Astrocyte (in vitro differentiated cells and primary cell): Measurements from ENCODE around the gene GSTP1. TPM values are rescaled to one million over a fixed set of nuclear protein-coding genes. Genes with fewer than 3 reads are reported as not detected.

Source experiments
- DNase-seq: peaks from one replicate; pipeline ENCODE4 v3.0.0-alpha.2; 2010; ENCODE audit warnings: low read depth
- FAIRE-seq: peaks from 2 replicates; lab custom pipeline; 2011; peaks lifted over from hg19 to GRCh38; lab: Jason Lieb, UNC
- H2AFZ ChIP-seq: 2 replicates; pipeline ENCODE4 v1.6.0; 2012; ENCODE audit warnings: low read depth, low read length, inconsistent platforms
- H3K27ac ChIP-seq: 2 replicates; pipeline ENCODE4 v1.5.1; 2011; ENCODE audit warnings: low read depth, low read length, inconsistent platforms
- H3K27me3 ChIP-seq: 2 replicates; pipeline ENCODE4 v1.6.0; 2011; ENCODE audit warnings: low read length, inconsistent platforms; ENCODE audit not compliant: insufficient read depth
- H3K36me3 ChIP-seq: 2 replicates; pipeline ENCODE4 v1.5.1; 2011; ENCODE audit warnings: low read length, inconsistent platforms; ENCODE audit not compliant: insufficient read depth
- H3K4me1 ChIP-seq: 2 replicates; pipeline ENCODE4 v1.5.1; 2011; ENCODE audit warnings: low read length, inconsistent platforms; ENCODE audit not compliant: insufficient read depth
- H3K4me2 ChIP-seq: 2 replicates; pipeline ENCODE4 v1.6.0; 2012; ENCODE audit warnings: low read length, inconsistent platforms
- H3K4me3 ChIP-seq: 2 replicates; pipeline ENCODE4 v1.5.1; 2011; ENCODE audit warnings: low read depth, mild to moderate bottlenecking, low read length, inconsistent platforms; ENCODE audit not compliant: insufficient read depth
- H3K79me2 ChIP-seq: 2 replicates; pipeline ENCODE4 v1.6.0; 2012; ENCODE audit warnings: mild to moderate bottlenecking, low read length, inconsistent platforms; ENCODE audit not compliant: insufficient read depth
- H3K9ac ChIP-seq: 2 replicates; pipeline ENCODE4 v1.6.0; 2012; ENCODE audit warnings: mild to moderate bottlenecking, low read length, inconsistent platforms
- H3K9me3 ChIP-seq: 2 replicates; pipeline ENCODE4 v1.5.1; 2012; ENCODE audit warnings: low read depth, mild to moderate bottlenecking, low read length, inconsistent platforms; ENCODE audit not compliant: insufficient read depth
- H4K20me1 ChIP-seq: 2 replicates; pipeline ENCODE4 v1.6.0; 2012; ENCODE audit warnings: low read length, inconsistent platforms; ENCODE audit not compliant: insufficient read depth
- H3K27ac Mint-ChIP-seq: one replicate; pipeline ENCODE4 v1.8.0; 2021; ENCODE audit warnings: mild to moderate bottlenecking, mixed read lengths; ENCODE audit not compliant: unreplicated experiment
- H3K27me3 Mint-ChIP-seq: one replicate; pipeline ENCODE4 v1.8.0; 2021; ENCODE audit warnings: low read depth, mixed read lengths; ENCODE audit not compliant: unreplicated experiment
- H3K36me3 Mint-ChIP-seq: one replicate; pipeline ENCODE4 v1.8.0; 2021; ENCODE audit warnings: low read depth, mixed read lengths; ENCODE audit not compliant: unreplicated experiment
- H3K4me1 Mint-ChIP-seq: one replicate; pipeline ENCODE4 v1.8.0; 2021; ENCODE audit warnings: low read depth, mixed read lengths; ENCODE audit not compliant: unreplicated experiment
- H3K4me3 Mint-ChIP-seq: one replicate; pipeline ENCODE4 v1.8.0; 2021; ENCODE audit warnings: mild to moderate bottlenecking, moderate library complexity, mixed read lengths; ENCODE audit not compliant: unreplicated experiment
- H3K9me3 Mint-ChIP-seq: one replicate; pipeline ENCODE4 v1.8.0; 2021; ENCODE audit warnings: mild to moderate bottlenecking, mixed read lengths; ENCODE audit not compliant: unreplicated experiment
- CTCF ChIP-seq: IDR thresholded peaks from 2 replicates; pipeline ENCODE4 v1.5.1; 2011; ENCODE audit warnings: low read depth, mild to moderate bottlenecking, inconsistent platforms, low read length, moderate library complexity; ENCODE audit not compliant: insufficient read depth
- EZH2 ChIP-seq: IDR thresholded peaks from 2 replicates; pipeline ENCODE4 v1.6.1; 2012; ENCODE audit warnings: mild to moderate bottlenecking, low read length, inconsistent platforms; ENCODE audit not compliant: insufficient read depth
- total RNA-seq: library from RNA; stranded (reverse); gene quantifications from 2 replicates; pipeline ENCODE4 v1.2.1, GENCODE V29; 2021

GSTP1 gene
- total RNA-seq, 1 donor from 2014 or later = 1,365 TPM

- Mint-ChIP-seq H3K27me3 (peaks cover 9% of the 10 kb centered on the region), H3K9me3 (peaks cover 2% of the 10 kb centered on the region), H3K4me3 (no peak overlapping the region), H3K36me3 (peaks cover 5% of the 10 kb centered on the region), H3K27ac (no peak overlapping the region), H3K4me1 (peaks cover under 1% of the 10 kb centered on the region)
- FAIRE-seq (no peak), DNase-seq (no peak)
- H3K27me3 ChIP-seq = no peaks in the 10 kb centered on the region
- H3K27ac ChIP-seq = no peak overlapping the region
- H2AFZ ChIP-seq = no peak overlapping the region
- H3K9ac ChIP-seq = no peak overlapping the region
- peaks cover 8% of the 10 kb centered on the region for H3K4me1 ChIP-seq
- no peaks in the 10 kb centered on the region for H4K20me1 ChIP-seq
- TF ChIP-seq EZH2 = no peak
- no peak for TF ChIP-seq CTCF
- H3K9me3 ChIP-seq = no peaks in the 10 kb centered on the region
- no peaks in the 10 kb centered on the region for H3K36me3 ChIP-seq
- H3K4me3 ChIP-seq = no peak overlapping the region
- H3K79me2 ChIP-seq = no peaks in the 10 kb centered on the region
- H3K4me2 ChIP-seq = no peak overlapping the region
These were observed 43.4 kb downstream of the GSTP1 start for GRCh38 chr11:67626970-67627369.

- Mint-ChIP-seq H3K36me3 (peaks cover 5% of the 10 kb centered on the region), H3K27ac (no peak overlapping the region), H3K27me3 (peaks cover 6% of the 10 kb centered on the region), H3K9me3 (peaks cover 2% of the 10 kb centered on the region), H3K4me3 (no peak overlapping the region), H3K4me1 (no peaks in the 10 kb centered on the region)
- Histone ChIP-seq H3K36me3 (no peaks in the 10 kb centered on the region), H3K27me3 (no peaks in the 10 kb centered on the region), H3K9me3 (no peaks in the 10 kb centered on the region), H4K20me1 (no peaks in the 10 kb centered on the region), H3K4me2 (no peak overlapping the region), H3K4me3 (no peak overlapping the region), H3K27ac (no peak overlapping the region), H3K4me1 (peaks cover 8% of the 10 kb centered on the region), H2AFZ (no peak overlapping the region), H3K9ac (no peak overlapping the region), H3K79me2 (no peaks in the 10 kb centered on the region)
- TF ChIP-seq CTCF (no peak), EZH2 (no peak)
- DNase-seq (no peak), FAIRE-seq (no peak)
These were observed 43.8 kb downstream of the GSTP1 start for GRCh38 chr11:67627441-67627811.

- no peak for DNase-seq
- no peaks in the 10 kb centered on the region for H3K79me2 ChIP-seq
These were observed 44.4 kb downstream of the GSTP1 start for GRCh38 chr11:67627812-67628624.

More at GRCh38 chr11:67627812-67628624, 44.4 kb downstream of the GSTP1 start:
- Mint-ChIP-seq H3K9me3 (peaks cover 2% of the 10 kb centered on the region), H3K4me1 (no peaks in the 10 kb centered on the region), H3K27ac (no peak overlapping the region), H3K27me3 (peaks cover 8% of the 10 kb centered on the region), H3K36me3 (peaks cover 5% of the 10 kb centered on the region), H3K4me3 (no peak overlapping the region)
- Histone ChIP-seq H3K4me3 (no peak overlapping the region), H3K9me3 (no peaks in the 10 kb centered on the region), H3K4me1 (peaks cover 8% of the 10 kb centered on the region), H3K27ac (no peak overlapping the region), H3K4me2 (no peak overlapping the region), H3K27me3 (no peaks in the 10 kb centered on the region), H3K9ac (no peak overlapping the region), H4K20me1 (no peaks in the 10 kb centered on the region), H3K36me3 (no peaks in the 10 kb centered on the region), H2AFZ (no peak overlapping the region)
- FAIRE-seq = no peak
- TF ChIP-seq CTCF (no peak), EZH2 (no peak)
